Type B pancreatic cell (in vitro differentiated cells): ENCODE data around the gene LSM2. TPM values are rescaled to one million over a fixed set of nuclear protein-coding genes. Genes with fewer than 3 reads are reported as not detected.
A peak's percentile ranks its signal among the peaks of the same experiment; 100 is the strongest.
"Not testable (repeated sequence)": the region's sequence is repeated elsewhere in the genome, so short reads cannot be mapped to it uniquely, and the experiment has no call there.

ENCODE experiments used
- DNase-seq: peaks from one replicate; pipeline ENCODE4 v3.0.0; 2021; ENCODE audit warnings: mixed read lengths; ENCODE audit not compliant: unreplicated experiment; ENCODE audit errors: extremely low spot score
- H3K27ac Mint-ChIP-seq: 2 replicates; pipeline ENCODE4 v1.8.0; 2021; ENCODE audit warnings: mild to moderate bottlenecking, mixed read lengths
- H3K27me3 Mint-ChIP-seq: 2 replicates; pipeline ENCODE4 v1.8.0; 2021; ENCODE audit warnings: mixed read lengths
- H3K36me3 Mint-ChIP-seq: 2 replicates; pipeline ENCODE4 v1.8.0; 2021; ENCODE audit warnings: mixed read lengths
- H3K4me1 Mint-ChIP-seq: one replicate; pipeline ENCODE4 v1.8.0; 2021; ENCODE audit warnings: mixed read lengths; ENCODE audit not compliant: unreplicated experiment
- H3K4me3 Mint-ChIP-seq: 2 replicates; pipeline ENCODE4 v1.8.0; 2021; ENCODE audit warnings: mild to moderate bottlenecking, mixed read lengths
- H3K9me3 Mint-ChIP-seq: 2 replicates; pipeline ENCODE4 v1.8.0; 2021; ENCODE audit warnings: mixed read lengths
- total RNA-seq: library from RNA; stranded (reverse); gene quantifications from 2 replicates; pipeline ENCODE4 v1.2.1, GENCODE V29; 2021; ENCODE audit warnings: low replicate concordance
- TF ChIP-seq, protein P1 (sequence below): fragments of 200-600 bp; sonication (generic); conservative IDR thresholded peaks from 2 replicates; pipeline ENCODE4 v1.5.0; 2021; ENCODE audit warnings: antibody characterized with exemption, mild to moderate bottlenecking

Gene LSM2
- total RNA-seq, 1 donor from 2014 or later: 74.5 TPM

DNA sequence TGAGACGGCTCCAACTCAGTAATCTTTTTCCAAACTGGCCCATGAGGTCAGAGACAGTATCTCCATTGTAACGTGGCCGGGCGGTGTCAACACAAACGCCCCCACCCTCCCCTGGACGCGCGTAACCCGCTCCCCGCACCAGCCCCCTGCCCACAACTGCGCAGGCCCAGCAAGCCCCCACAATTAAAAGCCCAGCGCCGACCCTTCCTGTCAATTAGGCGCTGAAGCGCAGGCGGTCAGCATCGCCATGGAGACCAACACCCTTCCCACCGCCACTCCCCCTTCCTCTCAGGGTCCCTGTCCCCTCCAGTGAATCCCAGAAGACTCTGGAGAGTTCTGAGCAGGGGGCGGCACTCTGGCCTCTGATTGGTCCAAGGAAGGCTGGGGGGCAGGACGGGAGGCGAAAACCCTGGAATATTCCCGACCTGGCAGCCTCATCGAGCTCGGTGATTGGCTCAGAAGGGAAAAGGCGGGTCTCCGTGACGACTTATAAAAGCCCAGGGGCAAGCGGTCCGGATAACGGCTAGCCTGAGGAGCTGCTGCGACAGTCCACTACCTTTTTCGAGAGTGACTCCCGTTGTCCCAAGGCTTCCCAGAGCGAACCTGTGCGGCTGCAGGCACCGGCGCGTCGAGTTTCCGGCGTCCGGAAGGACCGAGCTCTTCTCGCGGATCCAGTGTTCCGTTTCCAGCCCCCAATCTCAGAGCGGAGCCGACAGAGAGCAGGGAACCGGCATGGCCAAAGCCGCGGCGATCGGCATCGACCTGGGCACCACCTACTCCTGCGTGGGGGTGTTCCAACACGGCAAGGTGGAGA lies 8.5 kb upstream of the LSM2 start, which contains the start of the genes HSPA1A and HSPA1L:
Gene HSPA1A, plus strand, starts transcription at position 519 of the 814 bp plus-strand sequence. Its CDS starts 214 bp downstream, at position 733.
Gene HSPA1L, minus strand, starts transcription at position 259 of the 814 bp plus-strand sequence. CDS start 3,311 bp downstream, outside the sequence.
- H3K4me3 Mint-ChIP-seq: peak within 1 kb of the TSS; percentile 87
- no peaks in the 10 kb centered on the region for H3K9me3 Mint-ChIP-seq
- peaks cover 4% of the 10 kb centered on the region for H3K4me1 Mint-ChIP-seq
- TF ChIP-seq, protein P1, sequence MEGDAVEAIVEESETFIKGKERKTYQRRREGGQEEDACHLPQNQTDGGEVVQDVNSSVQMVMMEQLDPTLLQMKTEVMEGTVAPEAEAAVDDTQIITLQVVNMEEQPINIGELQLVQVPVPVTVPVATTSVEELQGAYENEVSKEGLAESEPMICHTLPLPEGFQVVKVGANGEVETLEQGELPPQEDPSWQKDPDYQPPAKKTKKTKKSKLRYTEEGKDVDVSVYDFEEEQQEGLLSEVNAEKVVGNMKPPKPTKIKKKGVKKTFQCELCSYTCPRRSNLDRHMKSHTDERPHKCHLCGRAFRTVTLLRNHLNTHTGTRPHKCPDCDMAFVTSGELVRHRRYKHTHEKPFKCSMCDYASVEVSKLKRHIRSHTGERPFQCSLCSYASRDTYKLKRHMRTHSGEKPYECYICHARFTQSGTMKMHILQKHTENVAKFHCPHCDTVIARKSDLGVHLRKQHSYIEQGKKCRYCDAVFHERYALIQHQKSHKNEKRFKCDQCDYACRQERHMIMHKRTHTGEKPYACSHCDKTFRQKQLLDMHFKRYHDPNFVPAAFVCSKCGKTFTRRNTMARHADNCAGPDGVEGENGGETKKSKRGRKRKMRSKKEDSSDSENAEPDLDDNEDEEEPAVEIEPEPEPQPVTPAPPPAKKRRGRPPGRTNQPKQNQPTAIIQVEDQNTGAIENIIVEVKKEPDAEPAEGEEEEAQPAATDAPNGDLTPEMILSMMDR: no peak
- H3K36me3 Mint-ChIP-seq: peaks cover 4% of the 10 kb centered on the region
- H3K27me3 Mint-ChIP-seq: no peaks in the 10 kb centered on the region
- peak within 1 kb of the TSS; percentile 93 for H3K27ac Mint-ChIP-seq
- peak; percentile 80 for DNase-seq

DNA sequence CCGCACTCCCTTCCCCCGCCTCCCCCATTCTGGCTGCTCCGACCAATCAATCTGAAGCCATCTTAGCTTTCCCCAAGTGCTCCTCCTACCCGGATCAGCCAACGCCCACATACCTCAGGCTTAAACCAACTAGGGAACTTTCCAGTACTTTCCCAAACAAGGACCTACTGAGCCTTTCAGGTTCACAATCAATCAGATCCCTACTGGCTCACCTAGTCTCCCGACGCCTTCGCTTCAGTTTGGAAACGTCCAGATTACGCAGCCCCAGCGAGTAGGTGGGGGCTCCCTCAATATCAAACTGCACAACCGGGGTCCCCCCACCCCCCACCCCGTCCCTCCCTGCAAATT lies 7.9 kb upstream of the LSM2 start:
- H3K4me1 Mint-ChIP-seq: no peaks in the 10 kb centered on the region
- H3K27ac Mint-ChIP-seq: peak overlapping the region; percentile 93
- no peaks in the 10 kb centered on the region for H3K27me3 Mint-ChIP-seq
- peaks cover 4% of the 10 kb centered on the region for H3K36me3 Mint-ChIP-seq
- no peaks in the 10 kb centered on the region for H3K9me3 Mint-ChIP-seq
- no peak for DNase-seq
- TF ChIP-seq, protein P1: no peak
- peak overlapping the region; percentile 87 for H3K4me3 Mint-ChIP-seq

DNA sequence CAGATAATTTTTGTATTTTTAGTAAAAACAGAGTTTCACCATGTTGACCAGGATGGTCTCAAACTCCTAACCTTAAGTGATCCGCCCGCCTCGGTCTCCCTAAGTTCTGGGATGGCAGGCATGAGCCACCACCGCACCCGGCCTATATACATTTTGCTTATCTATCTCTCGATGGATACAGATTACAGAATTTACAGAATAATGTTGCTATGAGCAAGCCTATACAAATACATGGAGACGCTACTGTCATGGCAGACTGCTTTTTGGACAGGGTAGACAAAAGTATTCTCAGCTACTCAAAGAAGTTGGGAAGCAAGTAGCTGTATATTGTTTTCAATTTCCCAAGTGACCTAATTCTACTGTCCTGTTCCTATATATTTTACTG lies 6.7 kb upstream of the LSM2 start:
- Mint-ChIP-seq H3K4me1 (no peaks in the 10 kb centered on the region), H3K4me3 (no peak overlapping the region), H3K9me3 (no peaks in the 10 kb centered on the region), H3K27ac (peak overlapping the region; percentile 93), H3K36me3 (peaks cover 4% of the 10 kb centered on the region), H3K27me3 (no peaks in the 10 kb centered on the region)
- no peak for DNase-seq
- TF ChIP-seq, protein P1: no peak

DNA sequence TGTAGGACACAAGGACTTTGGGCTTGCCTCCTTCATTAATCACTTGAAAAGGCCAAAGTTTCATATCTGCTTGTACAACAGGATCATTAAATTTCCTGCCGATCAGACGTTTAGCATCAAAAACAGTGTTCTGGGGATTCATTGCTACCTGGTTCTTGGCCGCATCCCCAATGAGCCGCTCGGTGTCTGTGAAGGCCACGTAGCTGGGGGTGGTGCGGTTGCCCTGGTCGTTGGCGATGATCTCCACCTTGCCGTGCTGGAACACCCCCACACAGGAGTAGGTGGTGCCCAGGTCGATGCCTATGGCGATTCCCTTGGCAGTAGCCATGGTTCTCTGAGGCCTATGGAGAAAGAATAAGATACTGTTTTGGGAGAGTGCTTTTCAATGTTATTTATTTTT lies 4.9 kb upstream of the LSM2 start:
- no peak overlapping the region for H3K27ac Mint-ChIP-seq
- no peaks in the 10 kb centered on the region for H3K4me1 Mint-ChIP-seq
- no peaks in the 10 kb centered on the region for H3K9me3 Mint-ChIP-seq
- no peaks in the 10 kb centered on the region for H3K27me3 Mint-ChIP-seq
- DNase-seq: no peak
- no peaks in the 10 kb centered on the region for H3K36me3 Mint-ChIP-seq
- no peak overlapping the region for H3K4me3 Mint-ChIP-seq
- TF ChIP-seq, protein P1: no peak

DNA sequence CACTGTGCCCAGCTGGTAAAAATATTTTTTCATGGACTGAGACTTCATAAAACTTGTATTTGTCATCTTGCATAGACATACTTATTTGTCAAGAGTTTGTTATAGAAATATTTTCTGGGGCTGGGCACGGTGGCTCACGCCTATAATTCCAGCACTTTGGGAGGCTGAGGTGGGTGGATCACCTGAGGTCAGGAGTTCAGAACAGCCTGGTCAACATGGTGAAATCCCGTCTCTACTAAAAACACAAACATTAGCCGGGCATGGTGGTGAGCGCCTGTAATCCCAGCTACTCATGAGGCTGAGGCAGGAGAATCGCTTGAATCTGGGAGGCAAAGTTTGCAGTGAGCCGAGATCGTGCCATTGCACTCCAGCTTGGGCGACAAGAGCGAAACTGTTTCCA lies 1.8 kb upstream of the LSM2 start:
- H3K9me3 Mint-ChIP-seq, H3K4me3 Mint-ChIP-seq, H3K36me3 Mint-ChIP-seq, DNase-seq, H3K27me3 Mint-ChIP-seq, H3K4me1 Mint-ChIP-seq: not testable (repeated sequence)
- peak overlapping the region; percentile 70 for H3K27ac Mint-ChIP-seq

DNA sequence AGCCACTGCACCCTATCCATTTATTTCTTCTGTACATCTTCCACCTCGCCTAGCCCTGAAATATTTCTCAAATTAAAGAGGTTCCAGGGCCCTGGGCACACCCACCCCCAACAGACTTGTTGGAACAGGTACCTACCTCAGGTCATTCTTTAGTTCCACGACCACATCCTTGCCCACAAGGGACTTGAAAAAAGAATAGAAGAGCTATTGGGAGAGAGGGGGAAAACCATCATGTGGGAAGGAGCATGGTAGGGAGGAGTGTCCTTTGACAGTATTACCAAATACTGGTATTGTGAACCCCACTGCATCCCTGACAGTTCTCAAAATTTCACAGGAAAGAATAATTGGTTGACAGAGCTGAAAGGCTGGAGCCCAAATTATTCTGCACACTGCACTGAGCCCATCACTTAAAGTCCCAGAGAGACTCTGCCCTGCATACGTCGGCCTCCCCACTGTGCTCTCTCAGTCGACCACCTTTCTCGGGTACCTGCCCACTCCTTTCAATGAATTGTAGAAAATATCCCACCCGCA lies 762 bp downstream of the LSM2 start:
- peaks cover 10% of the 10 kb centered on the region for H3K4me1 Mint-ChIP-seq
- H3K4me3 Mint-ChIP-seq: peak overlapping the region; percentile 92
- H3K27ac Mint-ChIP-seq: peak overlapping the region; percentile 85
- H3K9me3 Mint-ChIP-seq: no peaks in the 10 kb centered on the region
- no peaks in the 10 kb centered on the region for H3K27me3 Mint-ChIP-seq
- TF ChIP-seq, protein P1: no peak
- DNase-seq: no peak
- H3K36me3 Mint-ChIP-seq: peaks cover 3% of the 10 kb centered on the region

DNA sequence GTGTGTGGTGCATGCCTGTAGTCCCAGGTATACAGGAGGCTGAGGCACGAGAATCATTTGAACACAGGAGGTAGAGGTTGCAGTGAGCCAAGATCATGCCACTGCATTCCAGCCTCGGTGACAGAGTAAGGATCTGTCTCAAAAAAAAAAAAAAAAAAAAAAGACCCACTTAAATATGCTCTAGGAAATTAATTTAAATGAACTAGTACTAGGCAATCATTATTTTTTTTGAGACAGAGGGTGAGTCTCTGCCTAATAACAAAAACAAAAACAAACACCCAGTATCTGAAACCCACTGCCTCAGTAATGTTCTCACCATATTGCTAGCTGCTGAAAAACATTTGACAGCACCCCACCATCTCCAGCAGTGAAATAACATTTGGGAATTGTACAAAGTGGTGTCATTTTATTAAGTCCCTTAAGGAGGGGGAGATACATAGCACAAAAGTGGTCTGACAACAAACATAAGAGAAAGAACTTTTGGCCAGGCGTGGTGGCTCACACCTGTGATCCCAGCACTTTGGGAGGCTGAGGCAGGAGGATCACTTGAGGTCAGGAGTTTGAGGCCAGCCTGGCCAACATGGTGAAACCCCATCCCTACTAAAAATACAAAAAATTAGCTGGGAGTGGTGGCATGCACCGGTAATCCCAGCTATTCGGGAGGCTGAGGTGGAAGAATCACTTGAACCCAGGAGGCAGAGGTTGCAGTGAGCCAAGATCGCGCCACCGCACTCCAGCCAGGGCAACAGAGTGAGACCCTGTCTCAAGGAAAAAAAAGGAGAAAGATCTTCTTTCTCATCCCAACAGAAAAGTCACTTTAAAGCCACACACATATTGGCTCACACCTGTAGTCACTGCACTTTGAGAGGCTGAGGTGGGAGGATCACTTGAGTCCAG lies 5.5 kb downstream of the LSM2 start:
- not testable (repeated sequence) for H3K27ac Mint-ChIP-seq, H3K36me3 Mint-ChIP-seq, H3K9me3 Mint-ChIP-seq, H3K4me3 Mint-ChIP-seq, H3K4me1 Mint-ChIP-seq, H3K27me3 Mint-ChIP-seq, DNase-seq
